NCI-H2107 (cell line): ENCODE results near the gene MSH3.
"Not testable (repeated sequence)": the region's sequence is repeated elsewhere in the genome, so short reads cannot be mapped to it uniquely, and the experiment has no call there.

Experiments
- DNase-seq: peaks from one replicate; lab custom pipeline; 2025; lab: John Stamatoyannopoulos, UW

MSH3 gene

GRCh38 chr5:80706835-80707447 is 52.5 kb downstream of the MSH3 start:
- DNase-seq: no peak

DNA sequence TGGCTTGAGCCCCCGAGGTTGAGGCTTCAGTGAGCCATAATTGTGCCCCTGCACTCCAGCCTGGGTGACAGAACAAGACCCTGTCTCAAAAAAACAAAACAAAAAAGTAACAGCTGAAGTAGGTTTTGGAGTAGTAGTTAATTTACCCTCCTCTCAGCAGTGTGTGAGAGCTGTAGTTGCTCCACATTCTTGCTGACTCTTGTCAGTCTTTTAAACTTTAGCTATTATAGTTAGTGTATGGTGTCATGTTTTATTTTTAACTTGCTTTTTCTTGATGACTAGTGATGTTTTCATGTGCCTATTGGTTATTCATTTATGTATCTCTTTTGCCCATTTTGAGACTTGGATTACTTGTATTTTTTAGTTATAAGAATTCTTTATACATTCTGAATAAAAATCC is 53.2 kb downstream of the MSH3 start:
- no peak for DNase-seq

DNA sequence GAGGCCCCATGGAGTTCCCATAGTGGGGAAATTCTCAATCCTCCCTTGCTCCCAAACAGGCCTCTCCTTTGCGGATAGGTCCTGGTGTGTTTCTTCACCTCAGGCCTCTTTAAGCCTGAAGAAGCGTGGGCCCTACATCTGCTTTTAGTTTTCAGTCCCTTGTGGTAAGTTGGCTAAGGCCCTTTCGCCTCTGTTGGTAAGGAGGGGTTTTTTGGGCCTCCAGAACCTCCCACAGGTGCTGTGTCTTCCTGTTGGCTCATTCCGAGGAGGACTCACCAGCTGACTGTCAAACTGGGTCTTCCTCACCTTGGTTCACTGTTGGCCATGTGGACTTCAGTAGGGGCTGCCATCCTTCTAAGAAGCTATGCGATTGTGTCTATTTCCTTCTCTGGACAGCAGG is 56.8 kb downstream of the MSH3 start:
- DNase-seq: no peak

DNA sequence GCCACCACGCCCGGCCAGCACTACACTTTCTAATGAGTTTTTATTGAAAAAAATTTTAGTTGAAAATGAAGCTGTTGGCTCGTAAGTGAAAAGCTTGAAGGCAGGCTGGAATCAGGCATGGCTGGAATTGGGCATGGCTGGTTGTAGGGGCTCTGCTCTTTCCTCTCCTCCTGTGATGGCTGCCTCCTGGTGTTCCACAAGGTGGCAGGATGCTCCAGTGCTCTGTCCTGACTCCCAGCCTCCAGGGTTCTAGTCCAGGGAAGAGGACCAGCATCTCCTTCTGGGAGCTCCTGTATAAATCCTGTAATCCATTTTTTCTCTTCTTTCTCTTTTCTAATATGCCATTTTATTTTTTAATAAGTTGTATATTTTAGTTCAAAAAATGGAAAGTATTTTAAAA is 57.5 kb downstream of the MSH3 start:
- no peak for DNase-seq

- no peak for DNase-seq
Measured at GRCh38 chr5:80712919-80713318, 58.5 kb downstream of the MSH3 start.

DNA sequence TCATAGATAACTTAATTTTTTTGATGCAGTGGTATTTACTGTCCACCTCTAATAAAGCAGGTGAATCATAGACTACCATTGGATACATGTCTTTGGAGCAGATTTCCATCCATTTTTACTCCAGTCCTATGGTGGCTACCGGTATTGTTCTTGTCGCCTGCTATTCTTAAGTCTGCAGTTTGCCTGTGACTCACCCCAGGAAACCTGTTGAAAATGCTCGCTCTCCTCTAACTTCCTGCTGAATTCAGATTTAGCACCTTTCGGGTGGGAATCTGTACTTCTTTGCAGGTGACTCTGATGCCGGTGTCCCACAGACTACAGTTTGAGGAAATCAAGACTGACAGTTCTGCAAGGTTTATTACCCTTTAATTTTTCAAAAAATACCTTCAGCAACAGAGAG is 59.2 kb downstream of the MSH3 start:
- DNase-seq: no peak

DNA sequence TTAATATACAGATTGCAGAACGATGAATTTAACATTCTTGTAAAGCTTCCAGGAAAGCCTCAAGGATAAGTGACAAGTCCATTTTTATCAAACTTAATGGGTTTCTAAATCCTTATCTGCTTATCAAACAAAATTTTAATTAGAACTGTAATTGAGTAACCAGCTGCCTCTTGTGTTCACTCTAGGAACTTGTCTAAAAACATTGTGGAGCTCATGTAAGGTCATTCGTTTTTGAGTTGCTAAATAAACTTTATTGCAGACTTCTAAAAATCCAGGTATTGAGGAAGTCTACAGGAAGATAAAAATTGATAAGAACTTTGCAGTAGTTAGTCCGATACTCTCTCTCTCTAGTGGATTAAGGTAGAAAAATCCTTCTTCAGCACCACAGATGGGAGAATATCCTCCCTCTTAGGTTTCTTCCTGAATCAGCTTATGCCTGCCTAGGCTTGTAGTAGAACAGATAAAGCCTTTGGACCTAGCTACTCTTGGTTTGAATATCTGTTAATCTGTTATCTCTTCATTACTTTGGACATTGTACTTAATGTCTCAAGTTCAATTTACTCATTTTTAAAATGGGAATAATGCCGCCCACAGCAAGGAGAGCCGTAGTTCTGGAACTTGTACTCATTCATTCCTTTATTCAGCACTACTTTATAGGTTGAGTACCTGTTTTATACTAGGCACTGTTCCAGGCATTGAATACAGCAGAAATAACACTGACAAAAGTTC is 60.3 kb downstream of the MSH3 start:
- DNase-seq: no peak

DNA sequence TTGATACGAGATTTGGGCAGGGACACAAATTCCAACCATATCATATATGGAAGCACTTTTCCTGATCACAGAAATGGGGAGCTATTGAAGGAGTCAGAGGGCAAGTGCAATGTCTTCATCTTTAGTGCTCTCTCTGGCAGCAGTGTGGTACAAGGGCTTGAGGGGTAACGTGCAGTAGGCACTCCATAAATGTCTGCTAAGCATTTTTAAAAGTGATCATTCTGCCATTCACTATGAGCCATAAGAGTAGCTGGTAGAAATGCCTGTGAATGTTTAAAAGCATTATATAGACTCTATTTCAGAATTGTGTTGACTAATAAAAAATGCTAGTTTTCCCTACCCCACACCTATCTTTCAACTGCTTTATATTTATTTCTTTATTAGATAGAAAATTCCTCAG is 61.4 kb downstream of the MSH3 start:
- DNase-seq: no peak

- no peak for DNase-seq
Measured at GRCh38 chr5:80720181-80720580, 65.7 kb downstream of the MSH3 start.

- no peak for DNase-seq
Measured at GRCh38 chr5:80722916-80723315, 68.5 kb downstream of the MSH3 start.

DNA sequence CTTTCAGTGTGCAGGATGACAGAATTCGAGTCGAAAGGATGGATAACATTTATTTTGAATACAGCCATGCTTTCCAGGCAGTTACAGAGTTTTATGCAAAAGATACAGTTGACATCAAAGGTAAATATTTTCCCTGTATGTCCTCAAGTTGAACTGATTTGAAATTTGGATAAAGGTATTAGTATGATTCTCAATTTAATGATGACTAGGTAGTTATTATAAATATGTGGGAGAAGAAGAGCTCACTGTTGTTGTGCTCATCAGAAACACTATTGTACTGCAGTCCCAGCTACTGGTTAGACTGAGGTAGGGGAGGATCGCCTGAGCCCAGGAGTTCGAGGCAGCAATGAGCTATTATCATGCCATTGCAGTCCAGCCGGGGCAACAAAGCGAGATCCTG is 71.0 kb downstream of the MSH3 start:
- DNase-seq: no peak

GRCh38 chr5:80736730-80737129 is 82.3 kb downstream of the MSH3 start:
- no peak for DNase-seq

- DNase-seq: no peak
Measured at GRCh38 chr5:80738466-80738865, 84.0 kb downstream of the MSH3 start.

DNA sequence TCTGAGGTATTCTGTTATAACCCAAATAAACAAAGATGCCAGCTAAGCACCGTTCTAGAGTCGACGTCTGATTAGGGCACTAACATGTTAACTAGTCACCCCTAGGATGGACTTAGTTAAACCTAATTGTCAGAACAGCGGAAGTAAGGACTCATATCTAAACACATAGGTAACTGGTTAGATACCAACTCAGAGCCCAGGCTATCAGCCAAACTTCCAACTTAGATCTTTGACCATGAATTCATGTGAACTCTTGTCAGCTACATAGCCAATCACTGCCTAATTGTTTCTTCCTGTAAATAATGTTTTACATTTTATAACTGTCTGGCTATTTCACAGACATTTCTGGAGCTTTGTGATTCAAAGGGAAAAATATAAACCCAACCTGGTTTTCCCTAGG is 84.6 kb downstream of the MSH3 start:
- no peak for DNase-seq

- no peak for DNase-seq
Measured at GRCh38 chr5:80739496-80739895, 85.0 kb downstream of the MSH3 start.

GRCh38 chr5:80739898-80740297 is 85.4 kb downstream of the MSH3 start:
- no peak for DNase-seq

GRCh38 chr5:80740488-80740887 is 86.0 kb downstream of the MSH3 start:
- not testable (repeated sequence) for DNase-seq

GRCh38 chr5:80740999-80741398 is 86.5 kb downstream of the MSH3 start:
- no peak for DNase-seq

DNA sequence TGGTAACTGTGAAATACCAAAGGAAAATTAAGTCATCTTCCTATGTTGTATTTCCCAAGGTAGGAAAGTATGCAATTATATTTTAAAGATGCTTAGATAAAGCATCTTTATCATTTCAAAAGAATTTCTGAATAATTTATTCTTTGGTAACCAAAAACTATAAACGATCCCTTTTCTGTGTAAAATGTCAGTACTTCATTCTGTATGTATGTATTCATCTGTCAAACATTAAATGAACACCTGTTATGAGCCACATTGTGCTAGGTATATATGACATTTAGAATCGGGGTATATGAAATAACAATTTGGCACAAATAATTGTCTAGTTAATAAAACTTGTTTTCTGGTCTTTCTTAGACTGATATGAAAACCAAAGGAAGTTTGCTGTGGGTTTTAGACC is 89.7 kb downstream of the MSH3 start:
- DNase-seq: no peak

DNA sequence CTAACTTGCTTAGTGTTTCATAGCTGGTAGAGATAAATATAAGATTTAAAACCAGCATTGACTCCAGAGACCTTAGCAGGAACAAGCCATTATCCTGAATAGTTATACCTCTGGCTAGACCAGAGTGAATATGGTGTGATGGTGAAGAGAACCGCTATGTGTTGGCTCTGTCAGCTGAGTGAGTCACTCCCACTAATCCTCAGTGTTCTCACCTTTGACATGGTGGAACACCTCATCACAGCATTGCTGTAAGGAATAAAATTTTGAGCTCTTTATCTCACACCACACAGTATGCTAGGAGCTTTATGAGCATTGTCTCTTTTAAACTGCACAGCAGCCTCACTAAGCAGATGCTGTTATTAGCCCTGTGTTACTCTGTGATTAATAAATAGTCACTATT is 91.0 kb downstream of the MSH3 start:
- no peak for DNase-seq

- no peak for DNase-seq
Measured at GRCh38 chr5:80747922-80748321, 93.5 kb downstream of the MSH3 start.

DNA sequence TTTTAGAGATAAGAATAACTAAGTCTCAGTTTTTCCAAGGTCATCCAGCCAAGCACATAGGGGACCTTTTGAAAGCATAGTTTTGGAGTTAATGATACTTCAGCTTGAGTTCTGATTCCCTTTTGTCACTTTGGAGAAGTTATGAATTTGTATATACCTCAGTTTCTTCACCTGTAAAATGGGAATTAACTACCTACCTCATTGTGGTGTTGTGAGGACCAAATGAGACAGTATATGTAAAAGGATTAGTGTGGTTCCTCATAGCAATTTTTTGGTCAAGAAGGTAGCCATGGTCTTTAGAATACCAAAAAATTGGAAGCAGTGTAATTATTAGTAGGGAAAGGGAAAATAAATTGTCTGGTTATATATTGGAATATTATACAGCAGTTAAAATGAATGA is 98.0 kb downstream of the MSH3 start:
- DNase-seq: no peak

GRCh38 chr5:80753712-80754111 is 99.3 kb downstream of the MSH3 start:
- no peak for DNase-seq

GRCh38 chr5:80754900-80755299 is 100.4 kb downstream of the MSH3 start:
- DNase-seq: peak; percentile 6
